HepG2 (cell line): ENCODE measurements around the gene EXOSC9. TPM values are rescaled to one million over a fixed set of nuclear protein-coding genes. Genes with fewer than 3 reads are reported as not detected.

Experiments
- ATAC-seq: fragments of 200-7000 bp; cut with Tn5 transposase; 3 replicates; pipeline ENCODE4 v1.9.1; 2020; ENCODE audit warnings: mild to moderate bottlenecking, moderate library complexity
- BruUV-seq: library from RNA; stranded (reverse); fragments of 400-500 nt; replicated peaks from 2 replicates; lab custom pipeline; 2021; lab: Mats Ljungman, UMichigan
- CTCF ChIA-PET: fragments of 300-600 bp; formaldehyde crosslinking; extraction: SDS; loops from one replicate; lab custom pipeline; 2021; ENCODE audit warnings: low total read pairs, inconsistent platforms, low intra/inter-chr PET ratio; lab: Yijun Ruan, JAX
- POLR2A ChIA-PET: fragments of 350-600 bp; sonication (Branson Sonifier 250); formaldehyde crosslinking; loops from one replicate; lab custom pipeline; 2020; ENCODE audit warnings: antibody characterized with exemption, inconsistent platforms; lab: Yijun Ruan, JAX
- DNase-seq: peaks from one replicate; pipeline ENCODE4 v3.0.0-alpha.2; 2015; ENCODE audit warnings: low spot score
- FAIRE-seq: peaks from 3 replicates; lab custom pipeline; 2011; peaks lifted over from hg19 to GRCh38; lab: Jason Lieb, UNC
- H2AFZ ChIP-seq: one replicate; pipeline ENCODE4 v1.6.1; 2011; ENCODE audit warnings: low read length, inconsistent platforms
- H3K27ac ChIP-seq: fragments of 300-600 bp; 3 replicates; pipeline ENCODE4 v1.8.0; 2011; ENCODE audit warnings: mixed run types, mild to moderate bottlenecking, mixed read lengths, low read length, inconsistent platforms; ENCODE audit not compliant: insufficient read depth; ENCODE audit errors: extremely low read length
- H3K27me3 ChIP-seq, 2 experiments: fragments of 200-600 bp in 1 of 2; 2 replicates in 1 of 2; 3 replicates in 1 of 2; pipeline versions ENCODE4 v1.6.0 to v1.8.0; 2011; ENCODE audit warnings: low read length in 2 of 2, mild to moderate bottlenecking in 2 of 2, moderate library complexity in 2 of 2, inconsistent platforms in 1 of 2; ENCODE audit not compliant: insufficient read depth in 2 of 2, control insufficient read depth in 1 of 2
- H3K36me3 ChIP-seq, 2 experiments: fragments of 200-600 bp in 1 of 2; replicated peaks in 1 of 2; 2 replicates in 1 of 2; 3 replicates in 1 of 2; pipeline versions ENCODE4 v1.5.1 to v1.8.0; 2011; ENCODE audit warnings: low read length in 2 of 2, inconsistent platforms in 1 of 2; ENCODE audit not compliant: insufficient read depth in 2 of 2, control insufficient read depth in 1 of 2
- H3K4me1 ChIP-seq: 2 replicates; pipeline ENCODE4 v1.5.1; 2012; ENCODE audit warnings: low read length, inconsistent platforms; ENCODE audit not compliant: insufficient read depth
- H3K4me2 ChIP-seq: 2 replicates; pipeline ENCODE4 v1.6.0; 2011; ENCODE audit warnings: low read depth, low read length, inconsistent platforms
- H3K4me3 ChIP-seq, 3 experiments: fragments of 200-600 bp in 1 of 3; sonication (generic), shearing (Covaris generic) in 1 of 3; replicated peaks in 1 of 3; 2 replicates each; pipeline ENCODE4 v1.5.1; 2011 to 2016; ENCODE audit warnings: low read length in 3 of 3, inconsistent platforms in 2 of 3, low read depth in 2 of 3, mild to moderate bottlenecking in 2 of 3, control low read depth in 1 of 3, mixed read lengths in 1 of 3; ENCODE audit not compliant: insufficient read depth in 1 of 3
- H3K79me2 ChIP-seq: one replicate; pipeline ENCODE4 v1.6.1; 2011; ENCODE audit warnings: low read length, inconsistent platforms; ENCODE audit not compliant: insufficient read depth
- H3K9ac ChIP-seq: 2 replicates; pipeline ENCODE4 v1.6.0; 2011; ENCODE audit warnings: mild to moderate bottlenecking, low read depth, low read length, inconsistent platforms; ENCODE audit not compliant: insufficient read depth
- H3K9me3 ChIP-seq: 2 replicates; pipeline ENCODE4 v1.5.1; 2012; ENCODE audit warnings: mild to moderate bottlenecking, low read length
- H4K20me1 ChIP-seq: 2 replicates; pipeline ENCODE4 v1.6.0; 2011; ENCODE audit warnings: inconsistent platforms, mild to moderate bottlenecking, low read length, moderate library complexity; ENCODE audit not compliant: insufficient read depth
- CHD2 ChIP-seq: IDR thresholded peaks from 2 replicates; pipeline ENCODE4 v1.6.1; 2011; ENCODE audit warnings: low read depth, low read length, improper control_type of control experiment
- DRAP1 ChIP-seq: IDR thresholded peaks from 2 replicates; pipeline ENCODE4 v1.6.1; 2016; ENCODE audit warnings: missing genetic modification reagents, missing compliant biosample characterization
- HHEX ChIP-seq: IDR thresholded peaks from 2 replicates; pipeline ENCODE4 v1.6.1; 2016; ENCODE audit warnings: control low read depth
- MBNL3 ChIP-seq: fragments of 250-450 bp; sonication (Bioruptor Pico); conservative IDR thresholded peaks from 2 replicates; pipeline ENCODE4 v1.8.0; 2022; ENCODE audit warnings: mild to moderate bottlenecking, inconsistent platforms
- ZFP90 ChIP-seq: sonication (generic); formaldehyde crosslinking; IDR thresholded peaks from 2 replicates; pipeline ENCODE4 v1.8.0; 2022; ENCODE audit warnings: missing genetic modification reagents, mild to moderate bottlenecking, inconsistent platforms, borderline replicate concordance
- ZNF556 ChIP-seq: sonication (generic); formaldehyde crosslinking; IDR thresholded peaks from 2 replicates; pipeline ENCODE4 v1.4.0; 2020; ENCODE audit warnings: mild to moderate bottlenecking, missing genetic modification reagents, borderline replicate concordance
- ZNF800 ChIP-seq: sonication (generic); formaldehyde crosslinking; IDR thresholded peaks from 2 replicates; pipeline ENCODE4 v1.4.0; 2020; ENCODE audit warnings: missing genetic modification reagents
- WGBS: methylation state at CpG from one replicate; pipeline ENCODE4 v1.1.6; 2017; ENCODE audit warnings: low lambda C conversion rate; 5-methylcytosine and 5-hydroxymethylcytosine counted together
- in situ Hi-C: cut with HindIII; loops from 2 replicates; pipeline ENCODE4 v1.10.0; 2017; ENCODE audit warnings: low pct_unique_long_range_greater_than_20kb; ENCODE audit not compliant: extremely low pct_ligation_motif_present
- intact Hi-C: fragments of 100-400 bp; cut with micrococcal nuclease; formaldehyde crosslinking; loops from one replicate; pipeline ENCODE4 v1.10.0; 2022; ENCODE audit not compliant: unreplicated experiment
- polyA plus RNA-seq, 8 experiments: library from polyadenylated mRNA; depleted of rRNA in 3 of 8; stranded (reverse) in 7 of 8; unstranded in 1 of 8; fragments of >200 nt; fragmentation: Illumina TruSeq in 4 of 8; extraction: Trizol in 4 of 8; gene quantifications; 2 replicates each; pipeline versions ENCODE4 v1.2.1 to v1.2.3, GENCODE V29; 2011 to 2016; ENCODE audit warnings: low read depth in 4 of 8, missing spikeins in 1 of 8, mixed read lengths in 1 of 8; ENCODE audit not compliant: insufficient read depth in 1 of 8
- total RNA-seq, 5 experiments: library from RNA; depleted of rRNA; stranded (reverse); fragments of >200 nt; fragmentation: Illumina TruSeq; extraction: Trizol; gene quantifications; 2 replicates each; pipeline ENCODE4 v1.2.3, GENCODE V29; 2016; ENCODE audit warnings: low read depth in 1 of 5

EXOSC9 gene
- total and polyA plus RNA-seq, 2 of the 13 experiments (the other 11 are each of a cell fraction or from before 2014, with no cell fraction given) = 26.0 to 48.0 TPM

DNA sequence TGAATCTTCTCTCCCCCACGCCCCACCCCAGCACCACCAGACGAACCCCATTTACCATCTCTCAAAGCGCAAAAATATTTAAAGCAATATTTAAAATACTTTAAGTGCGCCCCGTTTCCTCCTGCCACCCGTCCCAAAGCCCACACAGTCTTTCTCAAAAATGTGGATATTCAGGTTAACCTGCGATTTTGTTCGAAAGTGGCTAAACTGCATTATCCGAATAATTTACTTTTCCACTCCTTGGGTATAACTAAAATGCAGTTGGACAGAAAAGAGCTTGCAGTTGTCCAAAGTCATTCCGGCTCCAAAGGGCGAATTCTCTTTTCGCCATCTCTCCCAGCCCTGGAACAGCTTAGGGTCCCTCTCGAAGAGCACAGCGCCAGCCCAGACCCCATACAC, 36.8 kb upstream of the EXOSC9 start (continued):
- TF ChIP-seq MBNL3 (CRISPR knock-in tag) = no peak
- TF ChIP-seq ZFP90 (CRISPR knock-in tag) = no peak
- TF ChIP-seq ZNF556 (CRISPR knock-in tag) = no peak
- TF ChIP-seq, all 625 proteins: peak for 0

GRCh38 chr4:121764702-121765367, 36.3 kb upstream of the EXOSC9 start, which contains the start of gene SMIM43:
Gene SMIM43, minus strand, starts transcription at chr4:121765164. Its CDS starts 59 bp downstream, at chr4:121765105.
- H4K20me1 ChIP-seq = no peaks in the 10 kb centered on the region
- no peak for DNase-seq
- in situ Hi-C loops (no loop called here), intact Hi-C loops (no loop called here)
- peak within 1 kb of the TSS; percentile 21 for H3K4me2 ChIP-seq
- FAIRE-seq = no peak
- TF ChIP-seq DRAP1 (CRISPR knock-in tag) (no peak), ZNF800 (peak; percentile 88), CHD2 (no peak), HHEX (CRISPR knock-in tag) (no peak)
- H3K27me3 ChIP-seq = peaks cover 9 to 60% of the 10 kb centered on the region in 2 experiments; a peak in 4 of 5 replicates
- H3K27ac ChIP-seq = no peak within 1 kb of the TSS
- POLR2A ChIA-PET = no interaction called here
- H2AFZ ChIP-seq = no peak within 1 kb of the TSS
- peak; percentile 77 for ATAC-seq
- H3K79me2 ChIP-seq = no peaks in the 10 kb centered on the region
- no peak within 1 kb of the TSS for H3K9ac ChIP-seq
- no TSS peak for BruUV-seq
- H3K36me3 ChIP-seq = no peaks in the 10 kb centered on the region
- no peaks in the 10 kb centered on the region for H3K9me3 ChIP-seq
- CTCF ChIA-PET = no interaction called here
- 15% methylated on average over 17 of the region's 75 CpGs for WGBS
- H3K4me3 ChIP-seq = peak within 1 kb of the TSS in 1 of 3 experiments; percentile 27; a peak in 2 of 6 replicates
- no peaks in the 10 kb centered on the region for H3K4me1 ChIP-seq
